ENCODE results near the gene RUFY1.

- TF ChIP-seq ZEB2 (IDR thresholded peaks at IDR 0.05) (no peak), FOXA1 (IDR thresholded peaks at IDR 0.05; ENCODE audit: borderline replicate concordance) (no peak), MAFK (IDR thresholded peaks at IDR 0.05; ENCODE audit: low read length) (no peak), POLR2A (conservative IDR thresholded peaks at IDR 0.05) (no peak), FOXM1 (IDR thresholded peaks at IDR 0.05; ENCODE audit: low read depth) (no peak), FOXM1 (CRISPR knock-in tag; IDR thresholded peaks at IDR 0.05; ENCODE audit: low read depth) (no peak), BACH1 (tag; IDR thresholded peaks at IDR 0.05) (no peak), BHLHE40 (IDR thresholded peaks at IDR 0.05; ENCODE audit: low read length) (no peak), TARDBP (IDR thresholded peaks at IDR 0.05) (no peak), NFIC (IDR thresholded peaks at IDR 0.05) (no peak), BCLAF1 (IDR thresholded peaks at IDR 0.05; ENCODE audit: borderline replicate concordance in 1 of 2, control insufficient read depth in 1 of 2, low read depth in 2 of 2, low read length in 1 of 2) (no peak), MXI1 (IDR thresholded peaks at IDR 0.05; ENCODE audit: low read depth, low read length) (no peak), NRF1 (conservative IDR thresholded peaks at IDR 0.05 in 1 of 2, IDR thresholded peaks at IDR 0.05 in 1 of 2) (no peak)
- TF ChIP-seq, protein P1, sequence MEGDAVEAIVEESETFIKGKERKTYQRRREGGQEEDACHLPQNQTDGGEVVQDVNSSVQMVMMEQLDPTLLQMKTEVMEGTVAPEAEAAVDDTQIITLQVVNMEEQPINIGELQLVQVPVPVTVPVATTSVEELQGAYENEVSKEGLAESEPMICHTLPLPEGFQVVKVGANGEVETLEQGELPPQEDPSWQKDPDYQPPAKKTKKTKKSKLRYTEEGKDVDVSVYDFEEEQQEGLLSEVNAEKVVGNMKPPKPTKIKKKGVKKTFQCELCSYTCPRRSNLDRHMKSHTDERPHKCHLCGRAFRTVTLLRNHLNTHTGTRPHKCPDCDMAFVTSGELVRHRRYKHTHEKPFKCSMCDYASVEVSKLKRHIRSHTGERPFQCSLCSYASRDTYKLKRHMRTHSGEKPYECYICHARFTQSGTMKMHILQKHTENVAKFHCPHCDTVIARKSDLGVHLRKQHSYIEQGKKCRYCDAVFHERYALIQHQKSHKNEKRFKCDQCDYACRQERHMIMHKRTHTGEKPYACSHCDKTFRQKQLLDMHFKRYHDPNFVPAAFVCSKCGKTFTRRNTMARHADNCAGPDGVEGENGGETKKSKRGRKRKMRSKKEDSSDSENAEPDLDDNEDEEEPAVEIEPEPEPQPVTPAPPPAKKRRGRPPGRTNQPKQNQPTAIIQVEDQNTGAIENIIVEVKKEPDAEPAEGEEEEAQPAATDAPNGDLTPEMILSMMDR (IDR thresholded peaks at IDR 0.05 in 2 of 3, conservative IDR thresholded peaks at IDR 0.05 in 1 of 3; ENCODE audit: insufficient read depth in 2 of 3, low read depth in 1 of 3, low read length in 3 of 3), result no peak
- TF ChIP-seq, protein P2, sequence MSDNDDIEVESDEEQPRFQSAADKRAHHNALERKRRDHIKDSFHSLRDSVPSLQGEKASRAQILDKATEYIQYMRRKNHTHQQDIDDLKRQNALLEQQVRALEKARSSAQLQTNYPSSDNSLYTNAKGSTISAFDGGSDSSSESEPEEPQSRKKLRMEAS (CRISPR knock-in tag; IDR thresholded peaks at IDR 0.05), result no peak
Observed at GRCh38 chr5:179516221-179516620, 34.1 kb upstream of the RUFY1 start.
